NCI-H1105 (cell line): ENCODE measurements around the gene ZNHIT1.
"Not testable (repeated sequence)": the region's sequence is repeated elsewhere in the genome, so short reads cannot be mapped to it uniquely, and the experiment has no call there.

Experiments used
- DNase-seq: peaks from one replicate; lab custom pipeline; 2025; lab: John Stamatoyannopoulos, UW

Gene ZNHIT1

DNA sequence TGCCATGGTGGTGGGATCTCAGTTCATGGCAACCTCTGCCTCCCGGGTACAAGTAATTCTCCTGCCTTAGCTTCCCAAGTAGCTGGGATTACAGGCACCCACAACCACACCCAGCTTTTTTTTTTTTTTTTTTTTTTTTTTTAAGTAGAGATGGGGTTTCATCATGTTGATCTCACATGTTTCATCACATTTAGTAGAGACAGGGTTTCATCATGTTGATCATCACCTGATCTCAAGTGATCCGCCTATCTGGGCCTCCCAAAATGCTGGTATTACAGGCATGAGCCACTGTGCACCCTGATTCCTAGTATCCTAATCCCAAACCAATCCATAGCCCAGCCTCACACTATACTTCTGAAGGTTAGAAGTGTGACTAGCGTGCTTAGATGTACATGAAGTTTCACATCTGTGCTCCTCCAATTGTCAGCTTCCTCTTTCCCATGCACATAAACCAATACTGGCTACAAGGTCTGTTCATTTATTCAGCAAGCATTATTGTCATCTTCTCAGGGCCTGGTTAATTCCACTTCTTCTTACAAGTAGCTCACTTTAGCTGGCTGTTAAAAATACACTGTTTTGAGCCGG lies 31.0 kb upstream of the ZNHIT1 start:
- DNase-seq: no peak

DNA sequence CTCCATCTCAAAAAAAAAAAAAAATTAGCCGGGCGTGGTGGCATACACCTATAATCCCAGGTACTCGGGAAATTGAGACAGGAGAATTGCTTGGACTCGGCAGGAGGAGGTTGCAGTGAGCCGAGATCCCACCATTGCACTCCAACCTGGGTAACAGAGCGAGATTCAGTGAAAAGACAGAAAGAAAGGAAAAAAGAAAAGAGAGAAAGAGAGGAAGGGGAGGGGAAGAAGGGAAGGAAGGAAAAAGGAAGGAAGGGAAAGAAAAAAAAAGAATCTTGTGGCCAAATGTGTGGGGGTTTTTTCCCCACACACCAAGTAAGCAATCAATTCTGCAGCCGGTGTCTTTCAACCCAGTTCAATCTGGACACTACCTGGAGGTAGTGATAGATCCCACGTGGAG lies 28.9 kb upstream of the ZNHIT1 start:
- DNase-seq: no peak

DNA sequence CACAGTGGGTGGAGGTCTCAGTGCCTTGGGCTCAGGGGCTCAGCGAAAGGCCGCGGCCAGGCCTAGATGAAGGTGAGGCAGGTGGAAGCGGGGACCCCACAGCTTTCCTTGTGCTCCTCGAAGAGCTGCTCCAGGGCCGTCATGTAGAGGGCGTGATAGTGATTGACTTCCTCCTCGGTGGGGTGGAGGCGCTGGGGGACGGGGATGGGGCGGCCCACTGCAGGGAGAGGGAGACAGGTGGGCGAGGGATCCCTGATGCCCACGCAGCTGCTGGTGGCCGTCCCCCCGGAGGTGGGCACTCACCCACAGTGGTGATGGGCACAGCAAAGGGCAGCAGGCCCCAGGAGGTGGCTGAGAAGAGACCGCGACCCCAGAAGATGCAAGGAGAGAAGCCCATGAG lies 22.1 kb upstream of the ZNHIT1 start:
- DNase-seq: no peak

GRCh38 chr7:101197991-101198390 lies 20.0 kb upstream of the ZNHIT1 start:
- no peak for DNase-seq

DNA sequence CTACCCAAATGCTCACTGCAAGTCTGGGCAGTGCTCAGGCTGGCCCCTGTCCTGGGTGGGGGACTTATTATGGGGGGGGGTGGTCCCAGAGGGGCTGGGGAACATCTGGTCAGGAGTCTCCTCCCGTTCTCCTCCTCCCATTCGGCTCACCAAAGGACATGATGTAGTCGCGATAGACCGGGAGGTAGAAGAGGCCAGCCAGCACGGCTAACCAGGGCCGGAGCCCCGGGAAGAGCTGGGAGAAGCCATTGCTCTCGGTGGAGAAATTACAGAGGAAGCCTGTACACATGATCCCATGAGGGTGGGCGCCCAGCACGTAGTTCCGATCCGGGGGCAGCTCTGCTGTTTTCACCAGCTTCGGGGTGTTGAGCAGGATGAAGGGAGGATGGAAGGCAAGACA lies 19.5 kb upstream of the ZNHIT1 start:
- no peak for DNase-seq

GRCh38 chr7:101199522-101199921 lies 18.4 kb upstream of the ZNHIT1 start:
- DNase-seq: not testable (repeated sequence)

GRCh38 chr7:101200504-101200861 lies 17.5 kb upstream of the ZNHIT1 start:
- DNase-seq: no peak

GRCh38 chr7:101200862-101201599 lies 16.9 kb upstream of the ZNHIT1 start, which contains the start of gene MOGAT3:
Gene MOGAT3, minus strand, starts transcription at chr7:101201036. Its CDS starts 182 bp downstream, at chr7:101200854.
- DNase-seq: no peak

- no peak for DNase-seq
Measured at GRCh38 chr7:101201695-101202602, 16.0 kb upstream of the ZNHIT1 start.

DNA sequence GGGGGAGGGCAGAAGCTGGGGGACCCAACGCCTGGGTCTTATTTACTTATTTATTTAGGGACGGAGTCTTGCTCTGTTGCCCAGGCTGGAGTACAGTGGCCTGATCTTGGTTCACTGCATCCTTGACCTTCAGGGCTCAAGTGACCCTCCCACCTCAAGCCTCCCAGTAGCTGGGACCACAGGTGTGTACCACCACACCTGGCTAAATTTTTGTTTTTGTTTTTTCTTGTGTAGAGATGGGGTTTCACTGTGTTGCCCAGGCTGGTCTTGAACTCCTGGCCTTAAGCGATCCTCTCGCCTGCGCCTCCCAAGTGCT lies 15.4 kb upstream of the ZNHIT1 start:
- DNase-seq: no peak

GRCh38 chr7:101203740-101204738 lies 13.9 kb upstream of the ZNHIT1 start:
- DNase-seq: not testable (repeated sequence)

DNA sequence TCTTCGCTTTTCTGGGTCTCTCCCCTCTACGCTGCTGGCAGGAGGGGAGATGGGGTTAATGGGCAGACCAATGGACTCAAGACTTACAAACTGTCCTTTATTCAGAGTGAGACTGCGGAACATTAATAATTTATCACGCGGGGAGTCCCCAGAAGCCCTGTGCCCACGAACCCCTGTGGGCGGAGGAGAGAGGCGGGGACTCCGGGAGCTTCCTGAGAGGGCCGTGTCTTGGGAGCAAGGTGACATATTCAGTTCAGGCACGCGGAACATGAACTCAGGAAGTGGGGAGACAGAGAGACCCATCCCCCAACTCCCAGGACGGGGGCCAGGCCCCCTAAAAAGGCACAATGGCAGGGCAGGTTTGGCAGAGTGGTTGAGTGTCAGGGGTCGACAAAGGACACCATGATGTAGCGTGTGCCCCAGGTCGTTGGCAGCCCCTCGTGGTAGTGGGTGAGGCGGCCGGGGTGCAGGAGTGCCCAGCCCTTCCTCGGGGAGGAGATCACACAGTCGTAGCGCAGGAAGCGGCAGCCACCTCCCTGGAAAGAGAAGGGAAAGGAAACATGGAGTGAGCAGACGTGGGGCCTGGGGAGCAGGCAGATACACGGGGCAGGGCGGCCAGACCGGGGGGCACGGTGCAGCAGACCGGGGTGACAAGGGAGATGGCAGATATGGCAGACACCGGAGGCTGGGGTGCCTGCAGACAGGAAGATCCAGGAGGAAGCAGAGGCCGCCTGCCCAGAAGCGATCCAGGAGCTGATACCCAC lies 11.9 kb upstream of the ZNHIT1 start:
- no peak for DNase-seq

- DNase-seq: no peak
Measured at GRCh38 chr7:101206665-101207042, 11.3 kb upstream of the ZNHIT1 start.

DNA sequence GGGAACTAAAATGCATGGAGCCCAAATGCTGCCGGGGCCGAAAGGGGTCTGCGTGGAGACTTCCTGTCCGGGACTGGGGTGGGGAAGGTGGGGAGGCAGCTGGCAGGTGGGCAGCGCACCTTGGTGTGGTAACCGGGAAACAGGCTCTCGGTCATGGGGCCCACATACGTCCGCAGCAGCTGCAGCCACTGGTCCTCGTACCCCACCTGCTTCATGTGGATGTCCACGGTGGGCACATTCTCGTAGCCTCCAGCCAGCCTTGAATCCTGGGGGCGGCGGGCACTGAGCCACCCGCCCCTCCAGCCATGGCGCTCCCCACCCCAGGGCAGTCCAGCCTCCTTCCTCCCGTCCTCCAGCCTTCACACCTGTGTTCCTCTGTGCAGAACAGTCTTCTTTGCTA lies 10.5 kb upstream of the ZNHIT1 start:
- no peak for DNase-seq

GRCh38 chr7:101208794-101209193 lies 9.2 kb upstream of the ZNHIT1 start:
- no peak for DNase-seq

DNA sequence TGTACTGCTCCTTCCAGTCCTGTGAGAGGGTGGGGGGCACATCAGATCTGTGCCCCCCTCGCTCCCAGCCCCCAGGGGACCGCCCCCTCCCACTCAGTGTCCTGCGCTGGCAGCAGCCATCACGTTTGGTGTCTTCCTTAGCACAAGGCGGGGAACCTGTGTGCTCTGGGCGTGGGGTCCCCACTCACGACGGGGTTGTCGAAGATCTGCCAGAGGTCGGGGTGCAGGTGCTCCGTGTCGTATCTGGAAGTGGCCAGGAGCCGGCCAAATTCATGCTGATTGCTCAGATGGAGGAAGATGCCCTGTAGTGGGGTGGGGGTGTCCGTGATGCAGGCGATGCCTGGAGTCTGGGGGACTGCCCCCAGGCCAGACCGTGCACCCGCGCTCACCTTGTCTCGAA lies 7.8 kb upstream of the ZNHIT1 start:
- no peak for DNase-seq

GRCh38 chr7:101211501-101211900 lies 6.5 kb upstream of the ZNHIT1 start:
- no peak for DNase-seq

DNA sequence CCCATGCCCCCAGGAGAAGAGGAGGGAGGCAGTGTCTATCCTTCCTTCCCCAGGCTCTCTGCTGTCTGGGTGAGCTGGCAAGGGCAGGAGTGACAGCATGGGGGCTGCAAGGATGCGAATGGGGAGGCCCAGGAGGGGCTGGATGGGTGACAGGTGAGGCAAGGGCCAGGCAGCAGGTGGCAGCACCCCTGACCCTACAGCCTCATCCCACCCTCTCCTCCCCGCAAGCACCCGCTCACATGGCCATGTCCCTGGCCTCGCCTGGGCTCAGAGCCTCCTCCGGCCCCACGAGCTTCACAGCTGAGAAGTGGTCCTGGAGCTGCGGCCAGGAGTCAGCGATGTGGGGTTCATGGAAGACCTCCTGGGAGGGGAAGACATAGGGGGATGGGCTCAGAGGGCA lies 6.0 kb upstream of the ZNHIT1 start:
- no peak for DNase-seq

DNA sequence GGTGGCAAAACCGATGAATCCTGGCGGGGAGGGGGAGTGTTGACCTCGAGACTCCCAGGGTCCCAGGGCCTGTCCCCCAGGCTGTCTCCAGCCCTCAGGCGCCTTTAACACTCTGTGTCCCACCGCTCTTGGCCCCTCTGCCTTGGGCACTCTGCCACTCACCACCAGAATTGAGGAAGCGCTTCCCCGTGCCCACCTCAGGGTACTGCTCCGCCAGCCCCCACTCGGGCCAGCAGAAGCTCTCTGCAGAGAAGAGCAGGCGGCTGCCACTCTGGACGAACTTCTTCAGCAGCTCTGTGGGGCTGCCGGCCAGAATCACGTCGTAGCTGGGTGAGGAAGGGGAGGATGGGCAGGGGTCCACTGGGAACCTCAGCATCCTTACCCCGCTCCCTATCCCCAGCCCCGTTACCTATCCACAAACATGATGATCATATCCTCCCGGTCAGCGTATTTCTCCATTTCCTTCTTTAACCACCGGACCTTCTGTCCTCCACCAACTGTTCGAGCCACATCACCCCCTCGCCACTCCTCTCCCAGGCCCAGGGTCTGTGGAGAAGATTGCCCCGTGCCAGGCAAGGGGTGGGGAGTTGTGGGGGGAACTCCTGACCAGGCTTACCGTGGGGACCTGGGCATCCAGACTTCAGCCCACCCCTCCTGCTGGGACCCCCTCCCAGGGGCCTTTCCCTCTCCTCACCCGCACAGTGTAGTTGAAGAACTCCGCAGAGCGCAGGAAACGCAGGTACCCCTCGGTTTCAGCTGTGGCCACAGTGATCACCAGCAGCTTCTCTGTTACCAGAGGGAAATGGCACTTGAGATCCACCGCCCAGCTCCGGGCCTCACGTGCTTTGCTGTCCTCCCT lies 1.7 kb upstream of the ZNHIT1 start:
- no peak for DNase-seq

DNA sequence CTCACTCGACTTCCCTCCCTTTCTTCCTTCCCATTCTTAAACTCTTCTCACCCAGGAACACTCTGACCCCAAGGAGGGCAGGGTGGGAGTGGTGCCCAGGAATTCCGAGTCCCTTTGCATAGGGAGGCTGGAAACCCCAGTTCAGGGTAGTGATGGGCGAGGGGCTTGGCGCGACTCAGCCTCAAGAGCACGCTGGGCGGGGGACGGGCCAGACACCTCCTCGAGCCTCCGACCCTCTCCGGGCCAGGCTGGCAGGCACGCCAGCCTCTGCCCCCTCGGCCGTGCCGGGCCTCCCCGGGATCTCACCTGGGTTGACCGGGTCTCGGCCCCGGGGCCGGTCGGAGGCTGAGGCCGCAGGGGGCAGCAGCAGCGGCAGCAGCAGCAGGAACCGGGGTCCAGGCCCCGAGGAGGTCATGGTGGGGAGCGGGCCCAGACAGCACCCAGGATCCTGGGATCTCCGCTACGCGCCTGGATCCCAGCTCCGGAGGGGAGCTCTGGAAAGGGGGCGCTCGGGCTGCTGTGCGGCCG lies 1.0 kb upstream of the ZNHIT1 start:
- DNase-seq: no peak
